ENCODE data around the gene TM9SF1. TPM values are rescaled to one million over a fixed set of nuclear protein-coding genes. Genes with fewer than 3 reads are reported as not detected.
"Not testable (repeated sequence)": the region's sequence is repeated elsewhere in the genome, so short reads cannot be mapped to it uniquely, and the experiment has no call there.

Gene TM9SF1
- total and polyA plus RNA-seq, 4 donors = 15.8 to 37.3 (median 35.2) TPM

- WGBS, 2 donors = 91 to 92% methylated on average over 7 of the region's 7 CpGs
Measured at GRCh38 chr14:24204163-24205146, 9.2 kb upstream of the TM9SF1 start.

GRCh38 chr14:24203249-24203886 is 8.1 kb upstream of the TM9SF1 start:
- H3K27me3 ChIP-seq (ENCODE audit: control insufficient read depth in 1 of 2, insufficient read depth in 2 of 2, low read length in 1 of 2); H3K4me3 ChIP-seq (ENCODE audit: low read length in 2 of 2); DNase-seq; ATAC-seq (ENCODE audit: low FRiP score); H3K27ac ChIP-seq (ENCODE audit: low read depth in 1 of 2, low read length in 2 of 2); H3K36me3 ChIP-seq (ENCODE audit: control insufficient read depth in 1 of 2, insufficient read depth in 2 of 2, low read length in 1 of 2); H3K4me1 ChIP-seq (ENCODE audit: control insufficient read depth in 1 of 2, insufficient read depth in 2 of 2, low read length in 2 of 2); intact Hi-C loops (cut with DNase I); H3K9me3 ChIP-seq (ENCODE audit: control insufficient read depth, low read length): not testable (repeated sequence)
- WGBS, 2 donors = 93 to 98% methylated on average over 15 to 16 of the region's 16 CpGs

More at GRCh38 chr14:24204163-24205146, 9.2 kb upstream of the TM9SF1 start:
- H3K27me3 ChIP-seq (ENCODE audit: control insufficient read depth in 1 of 2, insufficient read depth in 2 of 2, low read length in 1 of 2) = no peaks in the 10 kb centered on the region
- H3K36me3 ChIP-seq (ENCODE audit: control insufficient read depth in 1 of 2, insufficient read depth in 2 of 2, low read length in 1 of 2) = peaks cover 2 to 9% of the 10 kb centered on the region in 2 donors
- DNase-seq = no peak
- no peak for ATAC-seq (ENCODE audit: low FRiP score)
- H3K9me3 ChIP-seq (ENCODE audit: control insufficient read depth, low read length) = no peaks in the 10 kb centered on the region
- H3K27ac ChIP-seq (ENCODE audit: low read depth in 1 of 2, low read length in 2 of 2) = no peak overlapping the region
- H3K4me1 ChIP-seq (ENCODE audit: control insufficient read depth in 1 of 2, insufficient read depth in 2 of 2, low read length in 2 of 2) = no peaks in the 10 kb centered on the region
- intact Hi-C loops (cut with DNase I) = no loop called here
- H3K4me3 ChIP-seq (ENCODE audit: low read length in 2 of 2) = no peak overlapping the region

- H3K36me3 ChIP-seq (ENCODE audit: control insufficient read depth in 1 of 2, insufficient read depth in 2 of 2, low read length in 1 of 2); ATAC-seq (ENCODE audit: low FRiP score); H3K4me3 ChIP-seq (ENCODE audit: low read length in 2 of 2); H3K9me3 ChIP-seq (ENCODE audit: control insufficient read depth, low read length); H3K27ac ChIP-seq (ENCODE audit: low read depth in 1 of 2, low read length in 2 of 2); H3K27me3 ChIP-seq (ENCODE audit: control insufficient read depth in 1 of 2, insufficient read depth in 2 of 2, low read length in 1 of 2); intact Hi-C loops (cut with DNase I); H3K4me1 ChIP-seq (ENCODE audit: control insufficient read depth in 1 of 2, insufficient read depth in 2 of 2, low read length in 2 of 2); DNase-seq: not testable (repeated sequence)
- 79 to 87% methylated on average over 8 of the region's 8 CpGs for WGBS, 2 donors
Measured at GRCh38 chr14:24202538-24202937, 7.3 kb upstream of the TM9SF1 start.

- no peak overlapping the region for H3K4me3 ChIP-seq (ENCODE audit: low read length in 2 of 2)
- H3K27me3 ChIP-seq (ENCODE audit: control insufficient read depth in 1 of 2, insufficient read depth in 2 of 2, low read length in 1 of 2) = no peaks in the 10 kb centered on the region
- H3K36me3 ChIP-seq (ENCODE audit: control insufficient read depth in 1 of 2, insufficient read depth in 2 of 2, low read length in 1 of 2) = peaks cover 0 to 4% of the 10 kb centered on the region in 2 donors
- H3K4me1 ChIP-seq (ENCODE audit: control insufficient read depth in 1 of 2, insufficient read depth in 2 of 2, low read length in 2 of 2) = peaks cover 0 to 4% of the 10 kb centered on the region in 2 donors
- DNase-seq (no peak), ATAC-seq (ENCODE audit: low FRiP score) (no peak)
- H3K9me3 ChIP-seq (ENCODE audit: control insufficient read depth, low read length) = no peaks in the 10 kb centered on the region
- no peak overlapping the region for H3K27ac ChIP-seq (ENCODE audit: low read depth in 1 of 2, low read length in 2 of 2)
- intact Hi-C loops (cut with DNase I) = loop anchor here in 1 of 2 donors (5.0 kb wide), 1 partner anchor 33 kb away; the partner anchor contains the start of genes GMPR2 and NEDD8
- 86% methylated on average over 7 of the region's 7 CpGs for WGBS, 2 donors
Measured at GRCh38 chr14:24198814-24199524, 3.7 kb upstream of the TM9SF1 start.

- Histone ChIP-seq H3K9me3 (ENCODE audit: control insufficient read depth, low read length) (no peaks in the 10 kb centered on the region), H3K27me3 (ENCODE audit: control insufficient read depth in 1 of 2, insufficient read depth in 2 of 2, low read length in 1 of 2) (no peaks in the 10 kb centered on the region), H3K27ac (ENCODE audit: low read depth in 1 of 2, low read length in 2 of 2) (no peak overlapping the region), H3K4me1 (ENCODE audit: control insufficient read depth in 1 of 2, insufficient read depth in 2 of 2, low read length in 2 of 2) (peaks cover 0 to 4% of the 10 kb centered on the region in 2 donors), H3K4me3 (ENCODE audit: low read length in 2 of 2) (no peak overlapping the region), H3K36me3 (ENCODE audit: control insufficient read depth in 1 of 2, insufficient read depth in 2 of 2, low read length in 1 of 2) (peaks cover 2 to 4% of the 10 kb centered on the region in 2 donors)
- ATAC-seq (ENCODE audit: low FRiP score) = no peak
- intact Hi-C loops (cut with DNase I) = loop anchor here in 1 of 2 donors (5.0 kb wide), 1 partner anchor 35 kb away; the partner anchor contains the start of genes GMPR2 and NEDD8
- WGBS, 2 donors = 93 to 96% methylated on average over 2 of the region's 2 CpGs
- DNase-seq = no peak
Measured at GRCh38 chr14:24197056-24197450, 1.8 kb upstream of the TM9SF1 start.

- Histone ChIP-seq H3K4me3 (ENCODE audit: low read length in 2 of 2) (peak overlapping the region; percentile 65 to 77), H3K9me3 (ENCODE audit: control insufficient read depth, low read length) (no peaks in the 10 kb centered on the region), H3K4me1 (ENCODE audit: control insufficient read depth in 1 of 2, insufficient read depth in 2 of 2, low read length in 2 of 2) (peaks cover 0 to 4% of the 10 kb centered on the region in 2 donors), H3K36me3 (ENCODE audit: control insufficient read depth in 1 of 2, insufficient read depth in 2 of 2, low read length in 1 of 2) (peaks cover 2 to 3% of the 10 kb centered on the region in 2 donors), H3K27me3 (ENCODE audit: control insufficient read depth in 1 of 2, insufficient read depth in 2 of 2, low read length in 1 of 2) (no peaks in the 10 kb centered on the region), H3K27ac (ENCODE audit: low read depth in 1 of 2, low read length in 2 of 2) (peak overlapping the region in 1 of 2 donors; percentile 55)
- 31 to 33% methylated on average over 33 of the region's 33 CpGs for WGBS, 2 donors
- intact Hi-C loops (cut with DNase I) = loop anchor here in 1 of 2 donors (5.0 kb wide), 1 partner anchor 36 kb away; the partner anchor contains the start of genes GMPR2 and NEDD8
- DNase-seq = no peak
- ATAC-seq (ENCODE audit: low FRiP score) = peak; percentile 43
Measured at GRCh38 chr14:24196071-24197055, 1.1 kb upstream of the TM9SF1 start.

GRCh38 chr14:24194873-24195185 is 412 bp downstream of the TM9SF1 start:
- peak overlapping the region; percentile 55 to 81 for H3K27ac ChIP-seq (ENCODE audit: low read depth in 1 of 2, low read length in 2 of 2)
- H3K9me3 ChIP-seq (ENCODE audit: control insufficient read depth, low read length) = no peaks in the 10 kb centered on the region
- ATAC-seq (ENCODE audit: low FRiP score) = no peak
- intact Hi-C loops (cut with DNase I) = loop anchor here (1.0 to 5.0 kb wide), 2 partner anchors 37 kb away; partner anchors contain the start of genes GMPR2 (in 2 of the 2) and NEDD8 (in 2 of the 2)
- H3K27me3 ChIP-seq (ENCODE audit: control insufficient read depth in 1 of 2, insufficient read depth in 2 of 2, low read length in 1 of 2) = no peaks in the 10 kb centered on the region
- 37% methylated on average over 8 of the region's 8 CpGs for WGBS, 2 donors
- peaks cover 0 to 4% of the 10 kb centered on the region in 2 donors for H3K4me1 ChIP-seq (ENCODE audit: control insufficient read depth in 1 of 2, insufficient read depth in 2 of 2, low read length in 2 of 2)
- peak overlapping the region; percentile 45 to 77 for H3K4me3 ChIP-seq (ENCODE audit: low read length in 2 of 2)
- no peak for DNase-seq
- H3K36me3 ChIP-seq (ENCODE audit: control insufficient read depth in 1 of 2, insufficient read depth in 2 of 2, low read length in 1 of 2) = peaks cover 0 to 2% of the 10 kb centered on the region in 2 donors

All from aorta (tissue), 5 donors.